ENCODE measurements around the gene AP1S2.

AP1S2 gene

DNA sequence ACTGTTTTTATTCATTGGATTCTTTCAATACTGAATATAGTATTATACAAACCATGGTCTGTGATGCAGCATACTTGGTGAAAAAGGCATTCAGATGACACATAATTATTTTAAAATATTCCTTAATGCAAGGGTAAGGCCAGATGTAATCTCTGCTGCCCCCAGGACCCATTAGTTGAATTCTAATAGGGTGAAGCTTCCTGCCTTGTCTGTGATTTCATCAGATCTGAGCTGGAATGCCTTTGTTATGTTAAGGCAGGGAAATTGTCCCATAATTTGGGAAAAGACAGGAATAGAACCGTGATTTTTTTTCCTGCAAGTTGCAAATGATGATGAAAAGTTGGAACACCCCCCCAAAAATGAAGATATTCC lies 38.2 kb downstream of the AP1S2 start:
- Histone ChIP-seq H3K79me1 (ENCODE audit: low read length) (no peaks in the 10 kb centered on the region), H3K4me3 (ENCODE audit: low read length) (no peak overlapping the region), H3K18ac (ENCODE audit: low read length) (no peak overlapping the region), H2BK5ac (ENCODE audit: low read length) (no peak overlapping the region), H2BK120ac (ENCODE audit: low read depth, low read length) (no peak overlapping the region), H3K4me2 (ENCODE audit: low read length) (no peak overlapping the region), H3K9ac (ENCODE audit: low read length) (no peak overlapping the region), H4K5ac (ENCODE audit: low read length) (no peak overlapping the region), H3K36me3 (ENCODE audit: control insufficient read depth, insufficient read depth, low read length) (no peaks in the 10 kb centered on the region), H4K8ac (ENCODE audit: low read depth, low read length) (no peak overlapping the region), H3K27ac (ENCODE audit: low read depth, low read length) (no peak overlapping the region), H3K4me1 (ENCODE audit: control insufficient read depth, low read depth, low read length) (no peaks in the 10 kb centered on the region), H3K79me2 (ENCODE audit: control insufficient read depth, insufficient read depth, low read length) (no peaks in the 10 kb centered on the region), H2BK15ac (replicated peaks; ENCODE audit: low read depth) (no peak overlapping the region), H3K23ac (ENCODE audit: low read length) (no peak overlapping the region), H2AK5ac (ENCODE audit: low read length) (no peak overlapping the region), H3K27me3 (ENCODE audit: insufficient read depth, low read length, poor library complexity) (no peaks in the 10 kb centered on the region), H3K4ac (ENCODE audit: low read depth, low read length) (no peak overlapping the region), H3K56ac (ENCODE audit: low read length) (no peak overlapping the region)
- peak; percentile 75 for DNase-seq
- WGBS (ENCODE audit: extremely low coverage, insufficient coverage, low lambda C conversion rate): no CpG with 5 or more reads among the region's 1 CpG

- Histone ChIP-seq H2BK120ac (ENCODE audit: low read depth, low read length) (no peak overlapping the region), H3K4me2 (ENCODE audit: low read length) (no peak overlapping the region), H2AK5ac (ENCODE audit: low read length) (no peak overlapping the region), H4K5ac (ENCODE audit: low read length) (no peak overlapping the region), H3K56ac (ENCODE audit: low read length) (peak overlapping the region; percentile 19), H3K4me1 (ENCODE audit: control insufficient read depth, low read depth, low read length) (no peaks in the 10 kb centered on the region), H3K27me3 (ENCODE audit: insufficient read depth, low read length, poor library complexity) (no peaks in the 10 kb centered on the region), H2BK5ac (ENCODE audit: low read length) (no peak overlapping the region), H3K23ac (ENCODE audit: low read length) (no peak overlapping the region), H2BK15ac (replicated peaks; ENCODE audit: low read depth) (no peak overlapping the region), H4K8ac (ENCODE audit: low read depth, low read length) (no peak overlapping the region), H3K27ac (ENCODE audit: low read depth, low read length) (peak overlapping the region; percentile 31), H3K36me3 (ENCODE audit: control insufficient read depth, insufficient read depth, low read length) (no peaks in the 10 kb centered on the region), H3K18ac (ENCODE audit: low read length) (no peak overlapping the region), H3K79me1 (ENCODE audit: low read length) (no peaks in the 10 kb centered on the region), H3K4me3 (ENCODE audit: low read length) (no peak overlapping the region), H3K9ac (ENCODE audit: low read length) (no peak overlapping the region), H3K4ac (ENCODE audit: low read depth, low read length) (no peak overlapping the region), H3K79me2 (ENCODE audit: control insufficient read depth, insufficient read depth, low read length) (no peaks in the 10 kb centered on the region)
- peak; percentile 87 for DNase-seq
- WGBS (ENCODE audit: extremely low coverage, insufficient coverage, low lambda C conversion rate): no CpG with 5 or more reads among the region's 10 CpGs
These were observed 38.7 kb downstream of the AP1S2 start for GRCh38 chrX:15815779-15816437.

DNA sequence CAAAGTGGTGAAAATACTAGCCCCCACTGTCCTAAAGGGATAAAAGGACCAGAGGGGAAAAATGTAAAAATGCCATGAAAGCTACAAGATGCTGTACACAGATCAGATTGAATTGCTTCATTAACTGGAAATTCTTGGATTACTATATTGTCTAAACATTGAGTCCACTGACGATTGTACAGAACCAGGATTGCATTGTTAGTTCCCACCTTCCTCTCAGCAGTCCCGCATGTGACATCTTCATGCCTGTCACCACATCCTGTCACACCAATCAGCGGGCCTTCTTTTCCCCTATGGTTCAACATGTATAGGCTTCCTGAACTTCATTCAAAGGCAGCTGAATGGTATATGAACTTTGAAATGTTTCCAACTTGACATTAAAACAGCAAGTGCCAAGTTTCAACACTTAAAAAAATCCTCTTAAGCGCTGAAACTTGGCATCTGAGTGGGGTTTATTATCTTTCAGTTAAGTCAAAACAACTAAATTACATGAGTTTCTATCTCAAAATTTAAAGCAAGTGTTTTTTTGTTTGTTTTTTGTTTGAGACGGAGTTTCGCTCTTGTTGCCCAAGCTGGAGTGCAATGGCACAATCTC lies 39.7 kb downstream of the AP1S2 start:
- H3K4me3 ChIP-seq (ENCODE audit: low read length): no peak overlapping the region
- no peak overlapping the region for H2BK5ac ChIP-seq (ENCODE audit: low read length)
- H3K18ac ChIP-seq (ENCODE audit: low read length): no peak overlapping the region
- H3K4me2 ChIP-seq (ENCODE audit: low read length): no peak overlapping the region
- no peak overlapping the region for H3K4ac ChIP-seq (ENCODE audit: low read depth, low read length)
- no peaks in the 10 kb centered on the region for H3K4me1 ChIP-seq (ENCODE audit: control insufficient read depth, low read depth, low read length)
- no peak overlapping the region for H2BK15ac ChIP-seq (replicated peaks; ENCODE audit: low read depth)
- no CpG with 5 or more reads among the region's 6 CpGs for WGBS (ENCODE audit: extremely low coverage, insufficient coverage, low lambda C conversion rate)
- H3K79me2 ChIP-seq (ENCODE audit: control insufficient read depth, insufficient read depth, low read length): no peaks in the 10 kb centered on the region
- H4K5ac ChIP-seq (ENCODE audit: low read length): no peak overlapping the region
- no peak overlapping the region for H2BK120ac ChIP-seq (ENCODE audit: low read depth, low read length)
- no peaks in the 10 kb centered on the region for H3K36me3 ChIP-seq (ENCODE audit: control insufficient read depth, insufficient read depth, low read length)
- no peak overlapping the region for H4K8ac ChIP-seq (ENCODE audit: low read depth, low read length)
- no peak overlapping the region for H3K23ac ChIP-seq (ENCODE audit: low read length)
- no peak overlapping the region for H3K27ac ChIP-seq (ENCODE audit: low read depth, low read length)
- H3K27me3 ChIP-seq (ENCODE audit: insufficient read depth, low read length, poor library complexity): no peaks in the 10 kb centered on the region
- H3K79me1 ChIP-seq (ENCODE audit: low read length): no peaks in the 10 kb centered on the region
- no peak for DNase-seq
- H3K9ac ChIP-seq (ENCODE audit: low read length): no peak overlapping the region
- no peak overlapping the region for H2AK5ac ChIP-seq (ENCODE audit: low read length)
- no peak overlapping the region for H3K56ac ChIP-seq (ENCODE audit: low read length)

- Histone ChIP-seq H3K4me2 (ENCODE audit: low read length) (no peak overlapping the region), H3K27ac (ENCODE audit: low read depth, low read length) (no peak overlapping the region), H3K4me3 (ENCODE audit: low read length) (no peak overlapping the region), H3K4me1 (ENCODE audit: control insufficient read depth, low read depth, low read length) (no peaks in the 10 kb centered on the region), H2AK5ac (ENCODE audit: low read length) (no peak overlapping the region), H4K5ac (ENCODE audit: low read length) (no peak overlapping the region), H3K79me1 (ENCODE audit: low read length) (no peaks in the 10 kb centered on the region), H3K4ac (ENCODE audit: low read depth, low read length) (no peak overlapping the region), H4K8ac (ENCODE audit: low read depth, low read length) (no peak overlapping the region), H3K18ac (ENCODE audit: low read length) (no peak overlapping the region), H3K56ac (ENCODE audit: low read length) (no peak overlapping the region), H3K36me3 (ENCODE audit: control insufficient read depth, insufficient read depth, low read length) (peaks cover 1% of the 10 kb centered on the region), H3K9ac (ENCODE audit: low read length) (no peak overlapping the region), H3K79me2 (ENCODE audit: control insufficient read depth, insufficient read depth, low read length) (no peaks in the 10 kb centered on the region), H3K23ac (ENCODE audit: low read length) (no peak overlapping the region), H3K27me3 (ENCODE audit: insufficient read depth, low read length, poor library complexity) (no peaks in the 10 kb centered on the region), H2BK120ac (ENCODE audit: low read depth, low read length) (no peak overlapping the region), H2BK15ac (replicated peaks; ENCODE audit: low read depth) (no peak overlapping the region), H2BK5ac (ENCODE audit: low read length) (no peak overlapping the region)
- no peak for DNase-seq
- no CpG with 5 or more reads among the region's 1 CpG for WGBS (ENCODE audit: extremely low coverage, insufficient coverage, low lambda C conversion rate)
These were observed 41.2 kb downstream of the AP1S2 start for GRCh38 chrX:15813416-15813815.

DNA sequence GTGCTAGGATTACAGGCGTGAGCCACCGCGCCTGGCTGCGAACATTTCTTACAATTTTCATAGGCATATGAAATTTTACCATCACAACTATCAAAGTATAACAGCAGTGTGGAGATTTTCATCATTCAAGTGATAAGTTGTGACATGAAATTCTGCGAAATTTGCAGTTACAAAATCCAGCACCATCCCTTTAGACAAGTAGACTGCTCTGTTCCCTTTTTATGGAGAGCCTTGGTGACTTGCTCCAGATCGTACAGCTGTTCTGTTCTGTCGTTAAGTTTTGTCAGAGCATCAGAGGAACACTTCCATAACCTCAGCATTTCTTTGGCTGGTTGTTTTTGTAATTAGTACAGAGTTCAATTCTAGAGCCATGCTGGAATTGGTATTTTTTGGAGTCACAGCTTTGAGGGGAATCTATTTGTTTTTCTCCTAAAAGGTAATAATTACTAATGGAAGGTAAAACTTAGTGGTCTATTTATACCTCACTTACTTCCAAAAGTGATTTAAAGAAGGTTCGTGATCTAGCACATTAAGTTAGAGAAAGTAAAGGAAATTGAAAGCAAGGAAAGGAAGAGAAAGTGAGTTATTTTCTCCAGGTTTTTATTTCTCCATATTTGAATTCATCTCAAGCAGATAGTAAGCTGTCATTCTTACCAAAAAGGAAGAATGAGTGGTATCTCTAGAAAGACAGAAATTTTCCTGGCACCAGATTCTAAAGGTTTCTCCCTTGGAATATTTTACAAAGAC lies 42.2 kb downstream of the AP1S2 start:
- H2BK5ac ChIP-seq (ENCODE audit: low read length): no peak overlapping the region

More for the DNA sequence above, 42.2 kb downstream of the AP1S2 start:
- Histone ChIP-seq H3K4me3 (ENCODE audit: low read length) (no peak overlapping the region), H3K4me1 (ENCODE audit: control insufficient read depth, low read depth, low read length) (no peaks in the 10 kb centered on the region), H3K9ac (ENCODE audit: low read length) (no peak overlapping the region), H2AK5ac (ENCODE audit: low read length) (no peak overlapping the region), H3K18ac (ENCODE audit: low read length) (no peak overlapping the region), H3K27me3 (ENCODE audit: insufficient read depth, low read length, poor library complexity) (no peaks in the 10 kb centered on the region), H3K56ac (ENCODE audit: low read length) (no peak overlapping the region), H2BK120ac (ENCODE audit: low read depth, low read length) (no peak overlapping the region), H3K23ac (ENCODE audit: low read length) (no peak overlapping the region), H3K79me2 (ENCODE audit: control insufficient read depth, insufficient read depth, low read length) (no peaks in the 10 kb centered on the region), H3K36me3 (ENCODE audit: control insufficient read depth, insufficient read depth, low read length) (peaks cover 1% of the 10 kb centered on the region), H3K4me2 (ENCODE audit: low read length) (no peak overlapping the region), H2BK15ac (replicated peaks; ENCODE audit: low read depth) (no peak overlapping the region), H3K4ac (ENCODE audit: low read depth, low read length) (no peak overlapping the region), H4K5ac (ENCODE audit: low read length) (no peak overlapping the region), H3K79me1 (ENCODE audit: low read length) (no peaks in the 10 kb centered on the region), H3K27ac (ENCODE audit: low read depth, low read length) (no peak overlapping the region), H4K8ac (ENCODE audit: low read depth, low read length) (no peak overlapping the region)
- WGBS (ENCODE audit: extremely low coverage, insufficient coverage, low lambda C conversion rate): no CpG with 5 or more reads among the region's 8 CpGs
- DNase-seq: no peak
